Kidney tubule cell (primary cell): ENCODE data around the gene OSBPL3.

Experiments
- DNase-seq: peaks from one replicate; pipeline ENCODE4 v3.0.0-alpha.2; 2018; ENCODE audit warnings: low spot score

OSBPL3 gene

GRCh38 chr7:24917510-24918239, 62.3 kb downstream of the OSBPL3 start:
- peak; percentile 73 for DNase-seq

GRCh38 chr7:24916463-24917040, 63.4 kb downstream of the OSBPL3 start:
- no peak for DNase-seq

GRCh38 chr7:24914465-24914859, 65.5 kb downstream of the OSBPL3 start:
- DNase-seq = peak; percentile 60

GRCh38 chr7:24913801-24914464, 66.0 kb downstream of the OSBPL3 start:
- DNase-seq = no peak

GRCh38 chr7:24912874-24913514, 67.0 kb downstream of the OSBPL3 start:
- DNase-seq = no peak

- DNase-seq = no peak
Observed at GRCh38 chr7:24912424-24912823, 67.6 kb downstream of the OSBPL3 start.

- DNase-seq = no peak
Observed at GRCh38 chr7:24911213-24911603, 68.8 kb downstream of the OSBPL3 start.

- DNase-seq = no peak
Observed at GRCh38 chr7:24910551-24911212, 69.3 kb downstream of the OSBPL3 start.

GRCh38 chr7:24908727-24909126, 71.3 kb downstream of the OSBPL3 start:
- DNase-seq = no peak

- no peak for DNase-seq
Observed at GRCh38 chr7:24908166-24908565, 71.8 kb downstream of the OSBPL3 start.

- peak; percentile 90 for DNase-seq
Observed at GRCh38 chr7:24907311-24907886, 72.6 kb downstream of the OSBPL3 start.

GRCh38 chr7:24905996-24906770, 73.8 kb downstream of the OSBPL3 start:
- DNase-seq = peak; percentile 97

GRCh38 chr7:24903992-24904391, 76.0 kb downstream of the OSBPL3 start:
- DNase-seq = peak; percentile 54

- DNase-seq = no peak
Observed at GRCh38 chr7:24903559-24903958, 76.4 kb downstream of the OSBPL3 start.

GRCh38 chr7:24902931-24903330, 77.0 kb downstream of the OSBPL3 start:
- DNase-seq = no peak

- no peak for DNase-seq
Observed at GRCh38 chr7:24902276-24902675, 77.7 kb downstream of the OSBPL3 start.

- no peak for DNase-seq
Observed at GRCh38 chr7:24899905-24900304, 80.1 kb downstream of the OSBPL3 start.

- DNase-seq = no peak
Observed at GRCh38 chr7:24899161-24899560, 80.8 kb downstream of the OSBPL3 start.

- DNase-seq = peak; percentile 75
Observed at GRCh38 chr7:24898691-24899090, 81.3 kb downstream of the OSBPL3 start.

GRCh38 chr7:24896031-24896501, 83.9 kb downstream of the OSBPL3 start:
- DNase-seq = no peak
